H1 (cell line): ENCODE results near the gene PPARD. TPM values are rescaled to one million over a fixed set of nuclear protein-coding genes. Genes with fewer than 3 reads are reported as not detected.

Experiments used
- BACH1 ChIP-seq: IDR thresholded peaks from 2 replicates; pipeline ENCODE4 v1.6.1; 2012; ENCODE audit warnings: low read length, improper control_type of control experiment
- CHD2 ChIP-seq: IDR thresholded peaks from 2 replicates; pipeline ENCODE4 v1.6.1; 2012; ENCODE audit warnings: low read length, improper control_type of control experiment
- CTBP2 ChIP-seq: IDR thresholded peaks from 2 replicates; pipeline ENCODE4 v1.7.0; 2011; ENCODE audit warnings: borderline replicate concordance, mild to moderate bottlenecking, moderate library complexity, mixed read lengths, low read length; ENCODE audit not compliant: insufficient read depth, insufficient read length
- EZH2 ChIP-seq: fragments of 200-600 bp; sonication (generic); IDR thresholded peaks from 2 replicates; pipeline ENCODE4 v1.7.1; 2012; ENCODE audit warnings: low read depth, mild to moderate bottlenecking, moderate library complexity, low read length, inconsistent platforms; ENCODE audit not compliant: severe bottlenecking
- SIN3A ChIP-seq, 2 experiments: IDR thresholded peaks in 1 of 2; conservative IDR thresholded peaks in 1 of 2; 2 replicates each; pipeline ENCODE4 v1.6.1; 2011 to 2012; ENCODE audit warnings: low read length in 2 of 2, improper control_type of control experiment in 1 of 2, low read depth in 1 of 2, mild to moderate bottlenecking in 1 of 2
- SIRT6 ChIP-seq: IDR thresholded peaks from one replicate; pipeline ENCODE4 v1.7.1; 2012; ENCODE audit warnings: low read length, inconsistent platforms
- SIX5 ChIP-seq: IDR thresholded peaks from 2 replicates; pipeline ENCODE4 v1.6.1; 2011; ENCODE audit warnings: mild to moderate bottlenecking, low read depth, low read length
- TAF1 ChIP-seq: IDR thresholded peaks from 2 replicates; pipeline ENCODE4 v1.6.1; 2011; ENCODE audit warnings: mild to moderate bottlenecking, low read depth, low read length
- TAF7 ChIP-seq: optimal IDR thresholded peaks from 2 replicates; pipeline ENCODE3; 2011; ENCODE audit warnings: low read depth, mild to moderate bottlenecking, inconsistent platforms, low read length, moderate library complexity, borderline replicate concordance
- polyA plus RNA-seq, 7 experiments: library from polyadenylated mRNA; depleted of rRNA in 3 of 7; stranded (reverse) in 5 of 7; unstranded in 2 of 7; fragments of >200 nt in 5 of 7; fragments of 200-250 nt in 2 of 7; gene quantifications; 1 replicate in 5 of 7; 2 replicates in 1 of 7; 4 replicates in 1 of 7; pipeline versions ENCODE4 v1.2.1 to v1.2.3, GENCODE V29; 2011 to 2013; ENCODE audit warnings: missing spikeins in 2 of 7, mixed read lengths in 2 of 7
- total RNA-seq: library from RNA; stranded (reverse); fragmentation: NEBNext Ultra II Directional; extraction: Animal tissue kit (Norgen Biotek cat#: 25700); gene quantifications from 2 replicates; pipeline ENCODE4 v1.2.1, GENCODE V29; 2021

PPARD gene
- total and polyA plus RNA-seq, 2 of the 8 experiments (the other 6 are each of a cell fraction or from before 2014, with no cell fraction given), result 14.6 to 14.9 TPM

GRCh38 chr6:35392111-35392702, 49.8 kb downstream of the PPARD start (continued):
- TF ChIP-seq CHD2, result no peak
- TF ChIP-seq BACH1, result no peak
- TF ChIP-seq TAF1, result no peak
- no peak for TF ChIP-seq SIRT6
- no peak for TF ChIP-seq CTBP2
- TF ChIP-seq SIN3A (conservative IDR thresholded peaks at IDR 0.05 in 1 of 2, IDR thresholded peaks at IDR 0.05 in 1 of 2; ENCODE audit: low read depth in 1 of 2, low read length in 2 of 2), result no peak
- TF ChIP-seq TAF7, result no peak
- TF ChIP-seq SIX5, result no peak
- no peak for TF ChIP-seq EZH2
